HS-5 (cell line): ENCODE data around the gene TRIM31.
"Not testable (repeated sequence)": the region's sequence is repeated elsewhere in the genome, so short reads cannot be mapped to it uniquely, and the experiment has no call there.

ENCODE experiments used
- DNase-seq: peaks from one replicate; pipeline ENCODE4 v3.0.0-alpha.2; 2012; ENCODE audit warnings: low read depth

TRIM31 gene

GRCh38 chr6:30149234-30149633, 36.3 kb upstream of the TRIM31 start:
- DNase-seq: no peak

DNA sequence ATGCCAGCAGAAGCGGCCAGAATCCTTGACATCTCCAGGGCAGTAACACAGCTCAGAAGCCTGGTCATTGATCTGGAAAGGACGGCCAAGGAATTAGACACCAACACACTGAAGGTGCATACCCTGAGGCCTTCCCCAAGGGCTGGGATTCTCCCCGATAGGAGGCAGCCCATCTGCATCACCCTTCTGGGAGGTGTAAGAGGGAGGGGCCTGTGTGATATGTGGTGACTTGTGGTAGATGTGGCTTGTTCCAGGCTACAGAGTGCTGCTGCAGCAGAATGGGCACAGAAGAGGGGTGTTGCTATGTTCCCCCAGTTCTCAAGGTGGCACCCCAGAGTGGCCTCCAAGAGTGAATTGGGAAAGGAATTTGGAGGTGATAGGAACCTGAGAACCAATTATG, 34.2 kb upstream of the TRIM31 start:
- DNase-seq: no peak

GRCh38 chr6:30145818-30146217, 32.9 kb upstream of the TRIM31 start:
- no peak for DNase-seq

GRCh38 chr6:30144811-30145210, 31.9 kb upstream of the TRIM31 start:
- DNase-seq: no peak

- no peak for DNase-seq
These were observed 30.9 kb upstream of the TRIM31 start for GRCh38 chr6:30143780-30144179.

DNA sequence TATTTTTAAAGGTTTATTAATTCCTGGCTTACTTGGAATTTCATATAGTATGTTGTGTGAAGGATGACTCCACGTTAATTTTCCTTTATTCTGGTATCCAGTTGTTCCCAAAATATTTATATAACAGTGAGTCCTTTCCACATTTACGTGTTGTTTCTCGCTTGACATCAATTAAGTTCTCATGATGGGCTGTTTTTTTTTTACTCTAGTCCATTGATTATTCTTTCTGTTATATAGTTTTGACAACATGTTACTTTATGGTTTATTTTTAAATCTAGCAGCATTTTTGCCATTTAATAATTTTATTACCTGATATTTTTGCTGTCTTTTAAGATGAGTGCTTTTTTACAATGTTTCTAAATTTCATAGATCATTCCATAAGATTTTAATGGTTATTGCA, 29.8 kb upstream of the TRIM31 start:
- no peak for DNase-seq

- DNase-seq: not testable (repeated sequence)
These were observed 27.4 kb upstream of the TRIM31 start for GRCh38 chr6:30140240-30140639.

DNA sequence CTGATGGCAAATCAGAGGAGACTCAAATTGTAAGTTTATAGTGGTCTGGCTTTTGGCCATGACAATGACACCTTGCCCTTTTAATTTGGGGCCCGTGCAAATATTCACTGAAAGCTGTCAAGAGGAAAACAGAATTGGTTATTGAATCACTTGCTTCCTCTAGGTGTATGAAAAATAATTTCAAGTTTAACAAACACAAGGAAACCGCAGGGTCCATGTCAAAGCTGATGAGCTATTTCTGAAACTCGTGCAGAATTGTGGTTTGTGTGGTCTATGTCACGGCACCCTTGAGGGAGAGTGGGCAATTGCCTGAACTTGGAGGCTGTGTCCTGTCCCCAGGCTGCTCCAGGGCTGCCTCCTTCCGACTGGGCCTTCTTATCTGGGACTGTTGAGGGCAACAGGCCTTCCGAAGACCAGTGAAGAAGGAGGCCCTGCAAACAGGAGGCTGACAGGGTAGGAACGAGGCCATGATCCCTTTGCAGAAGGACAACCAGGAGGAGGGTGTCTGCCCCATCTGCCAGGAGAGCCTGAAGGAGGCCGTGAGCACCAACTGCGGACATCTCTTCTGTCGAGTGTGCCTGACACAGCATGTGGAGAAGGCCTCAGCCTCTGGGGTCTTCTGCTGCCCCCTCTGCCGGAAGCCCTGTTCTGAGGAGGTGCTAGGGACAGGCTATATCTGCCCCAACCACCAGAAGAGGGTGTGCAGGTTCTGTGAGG, 23.8 kb upstream of the TRIM31 start:
- DNase-seq: no peak

GRCh38 chr6:30135757-30136156, 22.9 kb upstream of the TRIM31 start, which contains the start of gene TRIM40:
TRIM40 (plus strand) TSS chr6:30136140; CDS start chr6:30137037, 897 bp downstream.
- DNase-seq: no peak

GRCh38 chr6:30135147-30135546, 22.3 kb upstream of the TRIM31 start:
- DNase-seq: peak; percentile 18

DNA sequence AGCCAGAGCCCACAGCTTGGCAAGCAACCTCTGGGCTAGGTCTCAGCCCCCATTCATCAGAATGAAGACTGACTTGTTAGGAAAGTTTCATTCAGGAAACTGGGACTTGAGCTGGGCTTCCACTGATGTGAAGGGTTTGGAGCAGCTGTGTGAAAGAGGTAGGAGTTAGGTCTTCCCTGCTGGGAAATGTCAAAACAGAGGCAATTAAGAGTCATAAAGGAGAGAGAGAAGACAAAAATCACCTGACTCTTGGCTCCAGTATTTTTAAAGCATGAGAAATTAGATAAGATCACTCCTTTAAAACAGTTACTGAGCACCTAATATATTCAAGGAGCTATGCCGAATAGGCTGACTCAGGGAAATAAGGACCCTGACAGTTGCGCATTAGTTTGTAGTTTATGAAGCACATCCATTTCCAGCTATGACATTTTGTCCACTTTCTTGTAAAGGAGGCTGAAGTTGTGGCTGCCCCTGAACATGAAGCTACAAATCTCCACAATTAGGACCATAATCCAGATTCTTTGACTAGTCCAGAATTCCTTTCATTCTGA, 19.1 kb upstream of the TRIM31 start:
- no peak for DNase-seq

DNA sequence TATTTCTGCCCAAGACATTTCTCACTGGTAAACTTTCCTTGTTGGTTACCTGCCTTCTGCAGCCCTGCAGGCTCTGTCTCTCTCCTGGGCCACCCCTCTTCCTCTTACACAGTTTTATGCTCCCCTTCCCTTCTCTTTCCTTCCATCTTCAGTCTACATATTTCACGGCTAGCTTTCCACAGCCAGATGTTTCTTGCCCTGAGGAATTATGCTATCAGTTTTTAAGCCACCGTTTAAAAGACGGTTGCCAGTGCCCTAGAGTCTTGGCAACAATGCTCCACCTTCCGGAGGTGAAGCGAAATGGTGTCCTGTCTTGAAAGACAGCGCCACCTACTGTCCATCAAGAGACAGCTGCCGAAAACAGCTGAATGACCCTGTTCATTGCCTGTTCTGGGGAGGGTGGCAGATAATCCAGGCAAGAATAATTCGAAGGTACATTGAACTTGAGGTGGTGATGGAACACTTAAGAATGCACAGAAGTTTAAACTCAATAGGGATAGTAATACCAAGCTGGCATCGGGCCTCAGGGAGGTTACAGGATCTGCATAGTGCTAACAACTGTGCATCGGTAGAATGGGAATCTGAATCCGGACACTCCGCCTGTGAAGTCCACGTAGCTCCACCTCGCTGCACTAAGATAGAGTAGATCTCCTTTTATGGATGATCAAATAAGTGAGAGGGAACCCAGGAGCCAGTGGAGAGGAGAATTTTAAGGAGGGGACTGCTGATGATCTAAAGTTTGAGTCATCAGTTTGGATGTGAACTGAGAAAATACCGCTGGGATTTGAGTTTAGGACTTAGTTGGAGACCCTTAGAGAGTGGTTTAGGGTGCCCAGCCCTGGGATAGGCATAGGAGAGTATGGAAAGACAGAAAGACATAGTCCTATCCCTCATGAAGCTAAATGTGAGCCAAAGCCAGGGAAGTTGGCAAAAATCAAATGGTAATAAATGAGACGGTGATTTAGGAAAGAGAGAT, 18.3 kb upstream of the TRIM31 start:
- DNase-seq: peak; percentile 49

DNA sequence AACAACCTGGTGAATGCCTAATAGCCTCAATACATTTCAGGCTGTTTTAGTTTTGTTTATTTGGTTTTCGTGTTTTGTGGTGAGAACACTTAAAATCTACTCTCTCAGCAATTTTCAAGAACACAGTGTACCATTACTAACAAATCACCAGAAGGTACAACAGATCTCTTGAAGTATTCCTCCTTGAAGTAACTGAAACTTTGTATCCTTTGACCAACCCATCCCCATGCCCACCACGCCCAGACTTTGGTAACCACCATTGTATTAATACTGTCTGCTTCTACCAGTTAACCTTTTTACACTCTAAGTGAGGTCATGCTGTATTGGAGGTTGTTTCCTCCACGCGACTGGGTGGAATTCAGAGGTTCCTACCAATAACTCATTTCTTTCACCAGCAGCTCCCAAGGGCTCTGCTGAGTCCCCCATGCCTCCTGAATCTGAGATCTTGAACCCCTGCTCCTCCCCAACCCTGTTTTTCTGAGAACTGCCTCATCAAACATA, 17.3 kb upstream of the TRIM31 start:
- DNase-seq: no peak

DNA sequence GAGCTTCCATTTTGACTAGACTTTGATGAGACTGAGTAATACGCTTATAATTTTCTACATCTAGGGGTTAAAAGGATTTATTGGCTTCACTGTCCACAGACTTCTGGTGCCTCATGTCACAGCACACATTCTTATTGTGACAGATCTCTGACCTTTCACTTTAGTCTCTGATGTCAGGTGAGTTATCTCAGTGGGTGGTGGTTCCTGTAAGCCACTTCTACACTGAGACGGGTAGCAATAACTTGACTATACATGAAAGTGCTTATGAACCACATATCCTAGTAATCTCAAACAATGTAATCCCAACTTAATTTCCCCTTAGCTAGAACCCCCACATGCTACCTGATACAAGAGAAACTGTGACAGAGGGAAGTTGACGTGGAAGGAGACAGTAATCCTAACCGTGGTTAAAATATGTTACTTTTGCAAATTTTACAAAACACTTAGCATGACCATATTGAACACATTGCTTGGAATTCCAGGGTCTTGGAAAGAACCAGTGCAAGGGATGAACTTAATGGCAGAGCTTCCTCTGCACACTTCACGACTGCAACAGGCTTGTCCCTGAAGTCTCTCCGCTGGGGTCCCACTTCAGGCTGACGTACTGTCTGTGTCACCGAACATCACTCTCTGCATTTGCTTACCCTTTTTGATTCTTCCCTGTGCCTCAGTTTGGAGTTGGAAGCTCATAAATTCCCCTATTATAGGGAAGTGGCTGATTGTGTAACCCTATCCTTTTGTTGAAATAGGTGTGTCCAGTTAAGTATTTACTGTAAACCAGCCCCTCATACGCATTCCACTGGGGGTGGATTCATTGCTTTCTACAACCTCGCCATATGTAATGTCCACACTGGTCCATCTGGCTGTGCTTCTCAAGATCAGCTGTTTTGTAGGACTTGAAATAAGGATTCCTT, 16.6 kb upstream of the TRIM31 start:
- DNase-seq: no peak

DNA sequence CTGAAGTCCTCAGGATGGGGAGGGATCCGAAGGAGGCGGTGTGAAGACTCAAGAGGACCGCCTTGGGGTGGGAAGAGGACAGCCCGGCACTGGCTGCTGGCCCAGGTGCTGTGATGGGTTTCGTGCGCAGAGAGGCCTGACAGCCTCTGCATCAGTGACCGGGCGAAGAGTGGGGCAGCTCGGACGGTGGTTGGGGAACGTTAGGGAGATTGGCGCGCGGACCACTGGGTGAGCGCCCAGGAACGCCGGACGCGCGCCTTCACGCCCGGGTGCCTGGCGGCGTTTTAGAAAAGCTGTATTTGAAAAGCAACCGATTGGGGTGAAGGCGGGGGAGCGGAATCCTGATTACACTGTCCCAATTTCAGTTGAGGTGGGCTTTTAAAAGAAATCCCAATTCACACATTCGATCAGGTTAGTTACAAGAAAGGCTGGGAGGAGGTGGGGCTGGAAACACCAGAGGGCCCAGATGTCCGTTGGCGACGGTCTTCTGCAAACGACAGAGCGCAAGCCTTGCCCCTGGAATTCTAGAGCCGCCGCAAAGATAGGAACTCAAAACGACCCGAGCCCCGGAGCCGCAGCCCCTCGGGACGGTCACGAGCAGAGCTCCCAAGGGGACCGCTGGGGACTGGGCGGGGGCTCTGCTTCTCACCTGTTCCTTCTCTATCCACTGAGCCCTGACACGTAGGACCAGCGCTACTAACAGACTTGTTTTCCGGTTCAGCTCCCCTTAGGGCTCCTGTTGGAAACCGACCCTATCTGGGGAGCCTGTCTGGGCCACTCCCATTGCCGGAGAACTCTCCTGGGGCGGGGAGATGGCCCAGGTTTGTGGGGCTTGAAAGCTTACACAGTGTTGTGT, 14.6 kb upstream of the TRIM31 start:
- DNase-seq: no peak

DNA sequence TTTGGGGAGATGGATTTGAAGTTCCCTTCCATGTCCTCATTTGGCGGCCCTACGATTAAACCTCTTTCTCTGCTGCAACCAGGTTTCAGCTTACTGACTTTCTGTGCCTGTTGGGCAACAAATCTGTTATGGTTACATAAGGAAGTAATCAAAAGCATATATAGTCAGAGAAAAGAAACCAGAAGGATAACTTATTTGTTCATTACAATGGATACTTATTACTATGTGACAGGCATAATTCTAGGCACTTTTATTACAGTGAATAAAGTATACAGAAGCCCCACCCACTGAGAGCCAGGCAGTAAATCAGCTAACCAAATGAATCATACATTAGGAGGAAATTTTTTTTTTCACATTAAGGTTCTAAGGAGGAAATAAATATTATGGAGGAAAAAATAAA, 9.6 kb upstream of the TRIM31 start:
- DNase-seq: no peak

DNA sequence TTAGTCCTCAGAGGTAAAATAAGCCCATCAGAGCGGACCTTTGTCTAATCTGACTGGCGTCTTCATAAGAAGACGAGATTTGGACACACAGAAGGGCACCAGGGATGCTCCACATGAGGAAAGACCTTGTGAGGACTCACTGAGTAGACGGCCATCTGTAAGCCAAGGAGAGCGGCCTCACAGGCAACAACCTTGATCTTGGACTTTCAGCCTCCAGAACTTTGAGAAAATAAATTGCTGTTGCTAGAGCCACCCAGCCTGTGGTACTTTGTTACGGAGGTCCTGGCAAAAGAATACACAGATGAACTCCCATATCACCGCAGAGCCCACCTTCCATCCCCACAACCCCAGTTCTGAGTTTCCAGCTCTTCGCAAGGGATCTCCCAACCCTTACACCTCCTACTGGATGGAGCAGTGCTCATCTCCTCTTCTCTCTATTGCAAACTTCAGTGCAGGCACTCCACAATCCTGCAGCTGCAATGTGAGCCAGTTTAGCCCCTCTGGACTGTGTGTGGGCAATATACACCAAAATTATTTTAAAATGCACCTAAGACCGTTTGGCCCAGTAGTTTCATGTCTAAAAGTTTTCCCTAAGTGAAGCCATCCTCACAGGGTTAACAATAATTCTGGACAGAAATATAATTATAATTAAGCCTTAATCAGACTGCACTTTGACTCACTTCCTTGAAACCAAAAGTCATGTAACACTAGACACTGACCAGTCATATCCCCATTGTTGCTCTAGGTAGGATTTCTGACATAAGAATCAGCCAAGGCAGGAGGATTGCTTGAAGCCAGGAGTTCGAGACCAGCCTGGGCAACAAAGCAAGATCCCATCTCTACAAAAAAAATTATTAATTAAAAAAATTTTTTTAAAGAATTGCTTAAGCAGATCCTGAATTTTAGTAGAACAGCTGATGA, 8.8 kb upstream of the TRIM31 start:
- DNase-seq: no peak

DNA sequence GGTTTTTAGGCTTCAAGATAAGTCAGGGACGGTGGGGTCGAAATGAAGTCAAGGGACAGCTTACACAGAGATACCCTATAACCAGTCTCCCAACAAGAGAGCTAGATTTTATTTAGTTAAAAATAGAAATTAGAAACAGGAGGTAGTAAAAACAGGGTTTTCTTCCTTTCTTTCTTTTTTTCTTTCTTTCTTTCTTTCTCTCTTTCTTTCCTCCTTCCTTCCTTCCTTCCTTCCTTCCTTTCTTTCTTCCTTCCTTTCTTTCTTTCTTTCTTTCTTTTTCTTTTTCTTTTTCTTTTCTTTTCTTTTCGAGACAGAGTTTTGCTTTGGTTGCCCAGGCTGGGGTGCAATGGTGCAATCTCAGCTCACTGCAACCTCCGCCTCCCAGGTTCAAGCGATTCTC, 5.8 kb upstream of the TRIM31 start:
- not testable (repeated sequence) for DNase-seq

GRCh38 chr6:30116724-30117123, 3.8 kb upstream of the TRIM31 start:
- DNase-seq: no peak
